Keratinocyte (primary cell): ENCODE measurements around the gene ATXN7L1.

Experiments used
- EZH2 ChIP-seq: IDR thresholded peaks from one replicate; pipeline ENCODE4 v1.6.1; 2012; ENCODE audit warnings: inconsistent platforms, mild to moderate bottlenecking, low read length, moderate library complexity
- TF ChIP-seq, protein P1 (sequence below), 3 experiments: IDR thresholded peaks in 1 of 3; conservative IDR thresholded peaks in 1 of 3; optimal IDR thresholded peaks in 1 of 3; 2 replicates in 2 of 3; 3 replicates in 1 of 3; pipeline versions ENCODE3 to v1.5.1; 2011; ENCODE audit warnings: low read length in 3 of 3, mild to moderate bottlenecking in 3 of 3, moderate library complexity in 2 of 3, control low read depth in 1 of 3, inconsistent platforms in 1 of 3; ENCODE audit not compliant: insufficient read depth in 2 of 3; ENCODE audit errors: extremely low read depth in 1 of 3

DNA sequence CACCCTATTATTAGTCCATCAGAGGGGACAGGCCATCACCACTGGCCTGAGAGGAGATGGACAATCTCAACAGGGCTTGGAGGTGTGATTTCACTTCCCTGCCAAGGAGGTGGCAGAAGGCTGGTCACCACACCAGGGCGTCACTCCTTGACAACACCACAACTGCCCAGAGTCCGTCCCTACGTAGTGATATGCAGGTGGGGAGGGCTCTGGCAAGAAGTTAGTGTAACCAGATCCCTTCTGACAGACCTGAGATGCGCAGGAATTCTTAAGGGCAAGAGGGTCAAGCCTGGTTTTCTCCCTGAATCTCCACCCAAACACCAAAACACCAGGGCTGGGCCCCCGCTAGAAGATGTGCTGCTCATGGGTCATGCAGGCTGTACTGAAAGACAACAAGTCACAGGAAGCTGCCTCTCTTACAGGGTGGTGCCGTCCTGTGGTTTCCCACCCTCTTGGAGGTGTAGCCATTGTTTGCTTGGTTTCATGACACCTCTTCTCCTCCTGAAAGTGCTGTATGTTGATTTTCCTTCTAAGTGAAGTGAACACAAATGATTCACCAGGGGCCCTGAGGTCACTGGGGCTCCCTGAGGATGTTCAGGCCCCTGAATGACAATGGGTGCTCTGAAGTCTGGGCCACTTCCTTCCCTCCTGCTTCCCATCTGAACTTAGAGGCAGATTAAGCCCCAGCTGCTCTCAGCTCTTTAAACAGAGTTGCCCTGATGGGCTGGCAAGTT is 27.1 kb downstream of the ATXN7L1 start:
- TF ChIP-seq EZH2: no peak
- TF ChIP-seq, protein P1, sequence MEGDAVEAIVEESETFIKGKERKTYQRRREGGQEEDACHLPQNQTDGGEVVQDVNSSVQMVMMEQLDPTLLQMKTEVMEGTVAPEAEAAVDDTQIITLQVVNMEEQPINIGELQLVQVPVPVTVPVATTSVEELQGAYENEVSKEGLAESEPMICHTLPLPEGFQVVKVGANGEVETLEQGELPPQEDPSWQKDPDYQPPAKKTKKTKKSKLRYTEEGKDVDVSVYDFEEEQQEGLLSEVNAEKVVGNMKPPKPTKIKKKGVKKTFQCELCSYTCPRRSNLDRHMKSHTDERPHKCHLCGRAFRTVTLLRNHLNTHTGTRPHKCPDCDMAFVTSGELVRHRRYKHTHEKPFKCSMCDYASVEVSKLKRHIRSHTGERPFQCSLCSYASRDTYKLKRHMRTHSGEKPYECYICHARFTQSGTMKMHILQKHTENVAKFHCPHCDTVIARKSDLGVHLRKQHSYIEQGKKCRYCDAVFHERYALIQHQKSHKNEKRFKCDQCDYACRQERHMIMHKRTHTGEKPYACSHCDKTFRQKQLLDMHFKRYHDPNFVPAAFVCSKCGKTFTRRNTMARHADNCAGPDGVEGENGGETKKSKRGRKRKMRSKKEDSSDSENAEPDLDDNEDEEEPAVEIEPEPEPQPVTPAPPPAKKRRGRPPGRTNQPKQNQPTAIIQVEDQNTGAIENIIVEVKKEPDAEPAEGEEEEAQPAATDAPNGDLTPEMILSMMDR (optimal IDR thresholded peaks at IDR 0.05 in 1 of 3, IDR thresholded peaks at IDR 0.05 in 1 of 3, conservative IDR thresholded peaks at IDR 0.05 in 1 of 3; ENCODE audit: extremely low read depth in 1 of 3, insufficient read depth in 2 of 3, low read length in 3 of 3): no peak
